ENCODE data around the gene LMLN.

- no peak for TF ChIP-seq ZNF565 (CRISPR knock-in tag; conservative IDR thresholded peaks at IDR 0.05; ENCODE audit: low read depth)
- TF ChIP-seq, protein P1, sequence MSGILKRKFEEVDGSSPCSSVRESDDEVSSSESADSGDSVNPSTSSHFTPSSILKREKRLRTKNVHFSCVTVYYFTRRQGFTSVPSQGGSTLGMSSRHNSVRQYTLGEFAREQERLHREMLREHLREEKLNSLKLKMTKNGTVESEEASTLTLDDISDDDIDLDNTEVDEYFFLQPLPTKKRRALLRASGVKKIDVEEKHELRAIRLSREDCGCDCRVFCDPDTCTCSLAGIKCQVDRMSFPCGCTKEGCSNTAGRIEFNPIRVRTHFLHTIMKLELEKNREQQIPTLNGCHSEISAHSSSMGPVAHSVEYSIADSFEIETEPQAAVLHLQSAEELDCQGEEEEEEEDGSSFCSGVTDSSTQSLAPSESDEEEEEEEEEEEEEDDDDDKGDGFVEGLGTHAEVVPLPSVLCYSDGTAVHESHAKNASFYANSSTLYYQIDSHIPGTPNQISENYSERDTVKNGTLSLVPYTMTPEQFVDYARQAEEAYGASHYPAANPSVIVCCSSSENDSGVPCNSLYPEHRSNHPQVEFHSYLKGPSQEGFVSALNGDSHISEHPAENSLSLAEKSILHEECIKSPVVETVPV (CRISPR knock-in tag; IDR thresholded peaks at IDR 0.05), result no peak
- no peak for TF ChIP-seq OSR1 (CRISPR knock-in tag; IDR thresholded peaks at IDR 0.05)
- no peak for TF ChIP-seq ZNF8 (CRISPR knock-in tag; IDR thresholded peaks at IDR 0.05)
- TF ChIP-seq, protein P2, sequence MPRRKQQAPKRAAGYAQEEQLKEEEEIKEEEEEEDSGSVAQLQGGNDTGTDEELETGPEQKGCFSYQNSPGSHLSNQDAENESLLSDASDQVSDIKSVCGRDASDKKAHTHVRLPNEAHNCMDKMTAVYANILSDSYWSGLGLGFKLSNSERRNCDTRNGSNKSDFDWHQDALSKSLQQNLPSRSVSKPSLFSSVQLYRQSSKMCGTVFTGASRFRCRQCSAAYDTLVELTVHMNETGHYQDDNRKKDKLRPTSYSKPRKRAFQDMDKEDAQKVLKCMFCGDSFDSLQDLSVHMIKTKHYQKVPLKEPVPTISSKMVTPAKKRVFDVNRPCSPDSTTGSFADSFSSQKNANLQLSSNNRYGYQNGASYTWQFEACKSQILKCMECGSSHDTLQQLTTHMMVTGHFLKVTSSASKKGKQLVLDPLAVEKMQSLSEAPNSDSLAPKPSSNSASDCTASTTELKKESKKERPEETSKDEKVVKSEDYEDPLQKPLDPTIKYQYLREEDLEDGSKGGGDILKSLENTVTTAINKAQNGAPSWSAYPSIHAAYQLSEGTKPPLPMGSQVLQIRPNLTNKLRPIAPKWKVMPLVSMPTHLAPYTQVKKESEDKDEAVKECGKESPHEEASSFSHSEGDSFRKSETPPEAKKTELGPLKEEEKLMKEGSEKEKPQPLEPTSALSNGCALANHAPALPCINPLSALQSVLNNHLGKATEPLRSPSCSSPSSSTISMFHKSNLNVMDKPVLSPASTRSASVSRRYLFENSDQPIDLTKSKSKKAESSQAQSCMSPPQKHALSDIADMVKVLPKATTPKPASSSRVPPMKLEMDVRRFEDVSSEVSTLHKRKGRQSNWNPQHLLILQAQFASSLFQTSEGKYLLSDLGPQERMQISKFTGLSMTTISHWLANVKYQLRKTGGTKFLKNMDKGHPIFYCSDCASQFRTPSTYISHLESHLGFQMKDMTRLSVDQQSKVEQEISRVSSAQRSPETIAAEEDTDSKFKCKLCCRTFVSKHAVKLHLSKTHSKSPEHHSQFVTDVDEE (CRISPR knock-in tag; IDR thresholded peaks at IDR 0.05), result no peak
- TF ChIP-seq, protein P3, sequence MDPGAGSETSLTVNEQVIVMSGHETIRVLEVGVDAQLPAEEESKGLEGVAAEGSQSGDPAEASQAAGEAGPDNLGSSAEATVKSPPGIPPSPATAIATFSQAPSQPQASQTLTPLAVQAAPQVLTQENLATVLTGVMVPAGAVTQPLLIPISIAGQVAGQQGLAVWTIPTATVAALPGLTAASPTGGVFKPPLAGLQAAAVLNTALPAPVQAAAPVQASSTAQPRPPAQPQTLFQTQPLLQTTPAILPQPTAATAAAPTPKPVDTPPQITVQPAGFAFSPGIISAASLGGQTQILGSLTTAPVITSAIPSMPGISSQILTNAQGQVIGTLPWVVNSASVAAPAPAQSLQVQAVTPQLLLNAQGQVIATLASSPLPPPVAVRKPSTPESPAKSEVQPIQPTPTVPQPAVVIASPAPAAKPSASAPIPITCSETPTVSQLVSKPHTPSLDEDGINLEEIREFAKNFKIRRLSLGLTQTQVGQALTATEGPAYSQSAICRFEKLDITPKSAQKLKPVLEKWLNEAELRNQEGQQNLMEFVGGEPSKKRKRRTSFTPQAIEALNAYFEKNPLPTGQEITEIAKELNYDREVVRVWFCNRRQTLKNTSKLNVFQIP (CRISPR knock-in tag; IDR thresholded peaks at IDR 0.05; ENCODE audit: borderline replicate concordance, low read depth), result no peak
- TF ChIP-seq ESRRG (CRISPR knock-in tag; IDR thresholded peaks at IDR 0.05), result no peak
- no peak for TF ChIP-seq PATZ1 (CRISPR knock-in tag; IDR thresholded peaks at IDR 0.05; ENCODE audit: borderline replicate concordance)
These were observed 116.8 kb downstream of the LMLN start for GRCh38 chr3:198076722-198077308.
